Thoracic aorta (tissue), 2 donors: ENCODE results near the gene P2RY14. TPM values are rescaled to one million over a fixed set of nuclear protein-coding genes. Genes with fewer than 3 reads are reported as not detected.
A peak's percentile ranks its signal among the peaks of the same experiment; 100 is the strongest.

Experiments
- ATAC-seq: fragments of 150-250 bp; one replicate; pipeline ENCODE4 v1.8.0; 2017; ENCODE audit warnings: low read depth; ENCODE audit not compliant: insufficient number of reproducible peaks, low FRiP score
- DNase-seq: peaks from one replicate; pipeline ENCODE4 v3.0.0-alpha.2; 2020; ENCODE audit warnings: low spot score
- H3K27ac ChIP-seq, 2 donors: fragments of 200-600 bp; sonication (generic); 1 replicate in 1 of 2; 2 replicates in 1 of 2; pipeline ENCODE4 v1.5.1; 2016; ENCODE audit warnings: mild to moderate bottlenecking in 2 of 2, moderate library complexity in 2 of 2
- H3K27me3 ChIP-seq: fragments of 200-600 bp; sonication (generic); replicated peaks from 2 replicates; pipeline ENCODE4 v1.6.0; 2016; ENCODE audit warnings: mild to moderate bottlenecking; ENCODE audit not compliant: insufficient read depth
- H3K36me3 ChIP-seq: fragments of 200-600 bp; sonication (generic); one replicate; pipeline ENCODE4 v1.5.1; 2016
- H3K4me1 ChIP-seq, 2 donors: fragments of 200-600 bp; sonication (generic); 1 replicate in 1 of 2; 2 replicates in 1 of 2; pipeline versions ENCODE4 v1.5.1 to v1.6.0; 2016; ENCODE audit warnings: low read depth in 2 of 2, mild to moderate bottlenecking in 1 of 2; ENCODE audit not compliant: control insufficient read depth in 1 of 2
- H3K4me3 ChIP-seq: fragments of 200-600 bp; sonication (generic); 2 replicates; pipeline ENCODE4 v1.5.1; 2016; ENCODE audit warnings: mild to moderate bottlenecking
- H3K9me3 ChIP-seq: fragments of 200-600 bp; sonication (generic); 2 replicates; pipeline ENCODE4 v1.5.1; 2016
- total RNA-seq, 2 donors: library from RNA; depleted of rRNA; stranded (reverse); fragments of >200 nt; gene quantifications; one replicate each; pipeline versions ENCODE4 v1.1.0 to v1.2.3, GENCODE V29; 2016
- TF ChIP-seq, protein P1 (sequence below): fragments of 200-600 bp; sonication (generic); IDR thresholded peaks from one replicate; pipeline ENCODE4 v1.5.1; 2019; ENCODE audit warnings: antibody characterized with exemption

P2RY14 gene
- total RNA-seq, 2 donors from 2014 or later, result 2.5 to 4.3 TPM

DNA sequence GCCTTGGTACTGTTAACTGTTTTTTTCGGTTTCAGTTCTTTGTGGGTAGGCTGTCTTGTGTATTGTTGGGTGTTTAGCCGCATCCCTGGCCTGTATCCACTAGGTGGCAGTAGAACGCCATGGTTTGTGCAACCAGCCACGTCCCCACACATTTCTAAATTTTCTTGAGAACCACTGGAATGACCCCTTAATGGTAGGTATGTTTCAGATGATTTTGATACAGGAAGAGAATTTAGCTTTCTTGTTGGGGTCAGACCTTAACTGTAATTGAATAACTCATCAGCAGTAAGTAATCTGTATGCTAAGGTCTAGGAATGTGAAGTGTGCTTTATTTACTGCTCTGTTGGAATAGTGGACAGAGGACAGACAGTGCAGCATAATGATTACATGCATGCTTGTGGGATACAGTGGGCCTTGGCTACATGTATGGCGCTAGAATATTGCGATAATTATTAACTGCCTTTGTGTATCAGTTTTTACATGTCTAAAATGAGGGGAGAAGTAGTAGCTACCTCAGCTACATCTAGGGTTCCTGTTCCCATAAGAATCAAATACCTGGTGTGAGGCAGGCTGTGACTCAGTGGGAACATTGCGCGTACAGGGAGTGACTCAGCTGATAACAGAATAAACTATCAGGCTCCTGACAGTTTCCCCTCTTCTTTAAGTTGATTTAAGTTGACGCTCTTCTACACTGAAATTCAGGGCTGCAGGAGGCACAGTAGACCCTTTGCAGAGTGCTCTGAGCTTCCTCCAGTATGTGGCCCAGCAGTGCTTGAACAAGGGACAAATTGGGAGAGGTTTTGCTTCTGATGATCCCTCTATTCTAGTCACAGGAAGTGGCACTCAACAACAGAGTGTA, 50.3 kb downstream of the P2RY14 start:
- Histone ChIP-seq H3K4me3 (no peak overlapping the region), H3K9me3 (no peaks in the 10 kb centered on the region), H3K27ac (no peak overlapping the region), H3K36me3 (no peaks in the 10 kb centered on the region), H3K27me3 (no peaks in the 10 kb centered on the region), H3K4me1 (peaks cover 5 to 14% of the 10 kb centered on the region in 2 donors)
- TF ChIP-seq, protein P1, sequence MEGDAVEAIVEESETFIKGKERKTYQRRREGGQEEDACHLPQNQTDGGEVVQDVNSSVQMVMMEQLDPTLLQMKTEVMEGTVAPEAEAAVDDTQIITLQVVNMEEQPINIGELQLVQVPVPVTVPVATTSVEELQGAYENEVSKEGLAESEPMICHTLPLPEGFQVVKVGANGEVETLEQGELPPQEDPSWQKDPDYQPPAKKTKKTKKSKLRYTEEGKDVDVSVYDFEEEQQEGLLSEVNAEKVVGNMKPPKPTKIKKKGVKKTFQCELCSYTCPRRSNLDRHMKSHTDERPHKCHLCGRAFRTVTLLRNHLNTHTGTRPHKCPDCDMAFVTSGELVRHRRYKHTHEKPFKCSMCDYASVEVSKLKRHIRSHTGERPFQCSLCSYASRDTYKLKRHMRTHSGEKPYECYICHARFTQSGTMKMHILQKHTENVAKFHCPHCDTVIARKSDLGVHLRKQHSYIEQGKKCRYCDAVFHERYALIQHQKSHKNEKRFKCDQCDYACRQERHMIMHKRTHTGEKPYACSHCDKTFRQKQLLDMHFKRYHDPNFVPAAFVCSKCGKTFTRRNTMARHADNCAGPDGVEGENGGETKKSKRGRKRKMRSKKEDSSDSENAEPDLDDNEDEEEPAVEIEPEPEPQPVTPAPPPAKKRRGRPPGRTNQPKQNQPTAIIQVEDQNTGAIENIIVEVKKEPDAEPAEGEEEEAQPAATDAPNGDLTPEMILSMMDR, result peak; percentile 87
- ATAC-seq, result peak; percentile 68
- DNase-seq, result no peak

DNA sequence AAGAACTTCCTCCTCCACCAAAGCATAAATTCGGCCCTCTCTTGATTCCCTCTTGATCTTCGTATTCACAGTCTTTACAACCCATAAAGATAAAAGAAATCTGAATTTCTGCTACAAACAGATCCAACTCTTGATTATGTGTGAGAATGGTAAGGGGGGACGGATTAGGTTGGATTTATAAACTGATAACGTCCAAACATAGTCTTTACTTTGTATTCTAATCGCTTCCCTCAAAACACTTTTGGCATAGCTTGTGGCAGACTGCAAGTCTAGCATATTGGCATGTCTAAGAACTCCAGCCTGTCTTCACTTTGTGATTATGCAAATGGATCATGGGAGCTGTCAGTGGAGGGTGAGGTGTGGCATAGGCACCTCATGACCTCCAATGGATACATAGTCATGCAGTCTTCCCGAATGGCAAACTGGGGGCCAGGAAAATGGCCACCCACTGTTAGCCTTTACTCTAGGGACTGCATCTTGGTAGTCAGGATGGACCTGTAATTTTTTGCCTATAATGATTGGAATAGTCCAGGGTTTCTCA, 51.0 kb downstream of the P2RY14 start:
- H3K27ac ChIP-seq, result no peak overlapping the region

GRCh38 chr3:151226825-151227224, 51.5 kb downstream of the P2RY14 start:
- H3K36me3 ChIP-seq, result no peaks in the 10 kb centered on the region
- H3K4me1 ChIP-seq, result peaks cover 5 to 14% of the 10 kb centered on the region in 2 donors
- DNase-seq (no peak), ATAC-seq (no peak)
- H3K9me3 ChIP-seq, result no peaks in the 10 kb centered on the region
- H3K27ac ChIP-seq, result no peak overlapping the region
- H3K4me3 ChIP-seq, result no peak overlapping the region
- no peaks in the 10 kb centered on the region for H3K27me3 ChIP-seq
- TF ChIP-seq, protein P1, result no peak

More for the DNA sequence above, 51.0 kb downstream of the P2RY14 start:
- Histone ChIP-seq H3K4me1 (peaks cover 5 to 14% of the 10 kb centered on the region in 2 donors), H3K27me3 (no peaks in the 10 kb centered on the region), H3K4me3 (no peak overlapping the region), H3K9me3 (no peaks in the 10 kb centered on the region), H3K36me3 (no peaks in the 10 kb centered on the region)
- ATAC-seq, result no peak
- no peak for DNase-seq
- TF ChIP-seq, protein P1, result no peak

- H3K27me3 ChIP-seq, result no peaks in the 10 kb centered on the region
- H3K4me1 ChIP-seq, result peaks cover 5 to 14% of the 10 kb centered on the region in 2 donors
- no peak overlapping the region for H3K27ac ChIP-seq
- DNase-seq (no peak), ATAC-seq (no peak)
- H3K4me3 ChIP-seq, result no peak overlapping the region
- H3K9me3 ChIP-seq, result no peaks in the 10 kb centered on the region
- no peaks in the 10 kb centered on the region for H3K36me3 ChIP-seq
- TF ChIP-seq, protein P1, result no peak
These were observed 52.2 kb downstream of the P2RY14 start for GRCh38 chr3:151226088-151226563.
